ENCODE results near the gene SDF2L1. TPM values are rescaled to one million over a fixed set of nuclear protein-coding genes. Genes with fewer than 3 reads are reported as not detected.
"Not testable (repeated sequence)": the region's sequence is repeated elsewhere in the genome, so short reads cannot be mapped to it uniquely, and the experiment has no call there.

SDF2L1 gene
- total RNA-seq, 5 donors from 2014 or later (not counting 1 experiment from before 2014, with no cell fraction given), result 22.1 to 55.4 (median 50.2) TPM

GRCh38 chr22:21635771-21636510 is 6.2 kb upstream of the SDF2L1 start:
- 79% methylated on average over 13 of the region's 15 CpGs for WGBS (ENCODE audit: insufficient coverage)
- Mint-ChIP-seq H3K36me3 (no peaks in the 10 kb centered on the region), H3K27ac (no peak overlapping the region), H3K4me3 (no peak overlapping the region), H3K27me3 (no peaks in the 10 kb centered on the region), H3K4me1 (peaks cover 4 to 12% (median 10%) of the 10 kb centered on the region in 3 donors), H3K9me3 (no peaks in the 10 kb centered on the region)
- no peak overlapping the region for H3K4me3 ChIP-seq (ENCODE audit: control insufficient read depth in 1 of 2, extremely low read depth in 1 of 2, low read length in 1 of 2)
- ChIA-PET POLR2A (interaction anchor here in 1 of 2 donors (0.6 kb wide), 1 partner anchor 1192 kb away, joined by 8 read pairs; no protein-coding TSS in a partner anchor), CTCF (no interaction called here)
- no peak for ATAC-seq (replicated peaks in 1 of 4)
- no peaks in the 10 kb centered on the region for H3K36me3 ChIP-seq (ENCODE audit: control insufficient read depth in 2 of 2, extremely low read depth in 1 of 2, insufficient read depth in 1 of 2, low read length in 1 of 2)
- no peaks in the 10 kb centered on the region for H3K9me3 ChIP-seq
- peaks cover 0 to 9% of the 10 kb centered on the region in 2 experiments for H3K27me3 ChIP-seq (replicated peaks in 1 of 2; ENCODE audit: control insufficient read depth in 2 of 2, extremely low read depth in 1 of 2, insufficient read depth in 2 of 2, low read length in 1 of 2)
- H3K27ac ChIP-seq (ENCODE audit: low read length), result no peak overlapping the region
- peaks cover 0 to 10% of the 10 kb centered on the region in 2 experiments for H3K4me1 ChIP-seq (ENCODE audit: control insufficient read depth in 1 of 2, extremely low read depth in 1 of 2, insufficient read depth in 2 of 2, low read length in 2 of 2)
- DNase-seq, result no peak

- Histone ChIP-seq H3K36me3 (ENCODE audit: control insufficient read depth in 2 of 2, extremely low read depth in 1 of 2, insufficient read depth in 1 of 2, low read length in 1 of 2) (no peaks in the 10 kb centered on the region), H3K4me1 (ENCODE audit: control insufficient read depth in 1 of 2, extremely low read depth in 1 of 2, insufficient read depth in 2 of 2, low read length in 2 of 2) (peaks cover 3 to 17% of the 10 kb centered on the region in 2 experiments), H3K27me3 (replicated peaks in 1 of 2; ENCODE audit: control insufficient read depth in 2 of 2, extremely low read depth in 1 of 2, insufficient read depth in 2 of 2, low read length in 1 of 2) (peaks cover 0 to 9% of the 10 kb centered on the region in 2 experiments), H3K27ac (ENCODE audit: low read length) (no peak overlapping the region), H3K4me3 (ENCODE audit: control insufficient read depth in 1 of 2, extremely low read depth in 1 of 2, low read length in 1 of 2) (no peak overlapping the region), H3K9me3 (no peaks in the 10 kb centered on the region)
- H3K4me3 Mint-ChIP-seq, result no peak overlapping the region
- H3K36me3 Mint-ChIP-seq, result no peaks in the 10 kb centered on the region
- no peak overlapping the region for H3K27ac Mint-ChIP-seq
- ATAC-seq (replicated peaks in 1 of 4) (no peak), DNase-seq (no peak)
- ChIA-PET CTCF (no interaction called here), POLR2A (no interaction called here)
- H3K27me3 Mint-ChIP-seq, result no peaks in the 10 kb centered on the region
- WGBS (ENCODE audit: insufficient coverage), result 89% methylated on average over 14 of the region's 17 CpGs
- H3K4me1 Mint-ChIP-seq, result peaks cover 8 to 15% (median 13%) of the 10 kb centered on the region in 3 donors
- H3K9me3 Mint-ChIP-seq, result no peaks in the 10 kb centered on the region
Observed at GRCh38 chr22:21636629-21637218, 5.4 kb upstream of the SDF2L1 start.

GRCh38 chr22:21637450-21637849 is 4.7 kb upstream of the SDF2L1 start:
- DNase-seq; H3K27me3 Mint-ChIP-seq; H3K9me3 ChIP-seq; H3K27ac Mint-ChIP-seq; H3K27ac ChIP-seq (ENCODE audit: low read length); H3K4me3 ChIP-seq (ENCODE audit: control insufficient read depth in 1 of 2, extremely low read depth in 1 of 2, low read length in 1 of 2); H3K36me3 Mint-ChIP-seq; ATAC-seq (replicated peaks in 1 of 4); POLR2A ChIA-PET; H3K4me3 Mint-ChIP-seq; H3K36me3 ChIP-seq (ENCODE audit: control insufficient read depth in 2 of 2, extremely low read depth in 1 of 2, insufficient read depth in 1 of 2, low read length in 1 of 2); CTCF ChIA-PET; H3K27me3 ChIP-seq (replicated peaks in 1 of 2; ENCODE audit: control insufficient read depth in 2 of 2, extremely low read depth in 1 of 2, insufficient read depth in 2 of 2, low read length in 1 of 2); H3K9me3 Mint-ChIP-seq: not testable (repeated sequence)
- H3K4me1 Mint-ChIP-seq, result peaks cover 13 to 16% (median 13%) of the 10 kb centered on the region in 3 donors
- 20% methylated on average over 1 of the region's 2 CpGs for WGBS (ENCODE audit: insufficient coverage)
- H3K4me1 ChIP-seq (ENCODE audit: control insufficient read depth in 1 of 2, extremely low read depth in 1 of 2, insufficient read depth in 2 of 2, low read length in 2 of 2), result peaks cover 3 to 17% of the 10 kb centered on the region in 2 experiments

- no peak for DNase-seq
- WGBS (ENCODE audit: insufficient coverage), result 89% methylated on average over 3 of the region's 4 CpGs
- Histone ChIP-seq H3K9me3 (no peaks in the 10 kb centered on the region), H3K4me1 (ENCODE audit: control insufficient read depth in 1 of 2, extremely low read depth in 1 of 2, insufficient read depth in 2 of 2, low read length in 2 of 2) (peaks cover 7 to 25% of the 10 kb centered on the region in 2 experiments), H3K27ac (ENCODE audit: low read length) (no peak overlapping the region), H3K4me3 (ENCODE audit: control insufficient read depth in 1 of 2, extremely low read depth in 1 of 2, low read length in 1 of 2) (no peak overlapping the region), H3K27me3 (replicated peaks in 1 of 2; ENCODE audit: control insufficient read depth in 2 of 2, extremely low read depth in 1 of 2, insufficient read depth in 2 of 2, low read length in 1 of 2) (peaks cover 0 to 9% of the 10 kb centered on the region in 2 experiments), H3K36me3 (ENCODE audit: control insufficient read depth in 2 of 2, extremely low read depth in 1 of 2, insufficient read depth in 1 of 2, low read length in 1 of 2) (peaks cover 0 to 4% of the 10 kb centered on the region in 2 donors)
- Mint-ChIP-seq H3K4me1 (peaks cover 22 to 26% (median 23%) of the 10 kb centered on the region in 3 donors), H3K36me3 (peaks cover 5% of the 10 kb centered on the region), H3K4me3 (no peak overlapping the region), H3K27ac (no peak overlapping the region), H3K27me3 (no peaks in the 10 kb centered on the region), H3K9me3 (no peaks in the 10 kb centered on the region)
- POLR2A ChIA-PET, result no interaction called here
- CTCF ChIA-PET, result interaction anchor here in 1 of 2 donors (0.5 to 1.5 kb wide), 2 partner anchors 10 kb away, joined by 3 to 7 read pairs; partner anchors contain the start of gene YDJC
- no peak for ATAC-seq (replicated peaks in 1 of 4)
Observed at GRCh38 chr22:21639359-21639758, 2.7 kb upstream of the SDF2L1 start.

DNA sequence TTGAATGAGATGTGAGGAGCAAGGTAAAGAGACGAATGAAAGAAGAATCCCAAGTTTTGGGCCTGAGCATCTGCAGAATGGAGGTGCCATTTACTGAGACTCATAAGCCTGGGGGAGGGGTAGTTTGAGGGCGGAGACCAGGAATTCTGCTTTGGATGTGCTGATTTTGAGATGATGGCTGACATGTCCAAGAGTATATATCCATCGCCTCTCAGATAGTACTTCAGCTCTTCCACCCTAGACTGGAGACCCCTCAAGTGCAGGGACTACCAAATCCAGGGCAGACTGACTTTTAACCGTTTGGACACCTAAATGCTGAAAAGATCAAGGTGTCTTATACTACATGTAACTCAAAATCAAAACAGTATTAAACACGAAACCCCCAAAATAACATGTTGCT is 1.3 kb upstream of the SDF2L1 start:
- no peak for DNase-seq
- Histone ChIP-seq H3K4me1 (ENCODE audit: control insufficient read depth in 1 of 2, extremely low read depth in 1 of 2, insufficient read depth in 2 of 2, low read length in 2 of 2) (peaks cover 7 to 25% of the 10 kb centered on the region in 2 experiments), H3K9me3 (no peaks in the 10 kb centered on the region), H3K36me3 (ENCODE audit: control insufficient read depth in 2 of 2, extremely low read depth in 1 of 2, insufficient read depth in 1 of 2, low read length in 1 of 2) (peaks cover 0 to 7% of the 10 kb centered on the region in 2 donors), H3K27me3 (replicated peaks in 1 of 2; ENCODE audit: control insufficient read depth in 2 of 2, extremely low read depth in 1 of 2, insufficient read depth in 2 of 2, low read length in 1 of 2) (peaks cover 0 to 5% of the 10 kb centered on the region in 2 experiments), H3K4me3 (ENCODE audit: control insufficient read depth in 1 of 2, extremely low read depth in 1 of 2, low read length in 1 of 2) (no peak overlapping the region), H3K27ac (ENCODE audit: low read length) (no peak overlapping the region)
- no peak for ATAC-seq (replicated peaks in 1 of 4)
- no peaks in the 10 kb centered on the region for H3K27me3 Mint-ChIP-seq
- peaks cover 22 to 26% (median 23%) of the 10 kb centered on the region in 3 donors for H3K4me1 Mint-ChIP-seq
- POLR2A ChIA-PET, result no interaction called here
- H3K36me3 Mint-ChIP-seq, result peaks cover 5% of the 10 kb centered on the region
- CTCF ChIA-PET, result interaction anchor here in 1 of 2 donors (2.9 to 4.3 kb wide), 2 partner anchors 9 to 12 kb away, joined by 33 to 51 read pairs; partner anchors contain the start of genes CCDC116 and YDJC
- H3K4me3 Mint-ChIP-seq, result peak overlapping the region; percentile 77 to 88 (median 83)
- WGBS (ENCODE audit: insufficient coverage), result 89% methylated on average over 2 of the region's 5 CpGs
- H3K27ac Mint-ChIP-seq, result no peak overlapping the region
- no peaks in the 10 kb centered on the region for H3K9me3 Mint-ChIP-seq

DNA sequence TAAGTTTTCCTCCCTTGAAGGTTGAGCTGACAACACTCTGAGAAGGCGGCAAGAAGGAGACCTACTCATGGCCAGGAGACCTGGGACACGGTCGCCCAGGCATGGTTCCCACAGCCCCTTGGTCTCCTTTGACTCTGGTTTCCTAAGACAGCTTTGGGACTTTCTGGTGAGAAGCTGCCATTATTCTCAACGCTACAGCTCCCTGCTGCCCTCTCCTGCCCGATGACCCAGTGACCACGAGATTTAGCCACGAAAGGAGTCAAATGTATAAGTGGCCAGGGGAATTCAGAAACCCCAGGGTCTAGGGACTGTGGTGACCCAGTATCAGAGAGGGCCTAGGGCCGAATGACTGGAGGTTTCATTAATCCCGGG is 699 bp upstream of the SDF2L1 start:
- H3K9me3 ChIP-seq, result no peaks in the 10 kb centered on the region
- H3K27ac ChIP-seq (ENCODE audit: low read length), result peak overlapping the region; percentile 51
- WGBS (ENCODE audit: insufficient coverage), result 24% methylated on average over 7 of the region's 9 CpGs
- no peak for ATAC-seq (replicated peaks in 1 of 4)
- H3K36me3 ChIP-seq (ENCODE audit: control insufficient read depth in 2 of 2, extremely low read depth in 1 of 2, insufficient read depth in 1 of 2, low read length in 1 of 2), result peaks cover 0 to 11% of the 10 kb centered on the region in 2 donors
- H3K27me3 Mint-ChIP-seq, result no peaks in the 10 kb centered on the region
- H3K27ac Mint-ChIP-seq, result peak overlapping the region in 1 of 2 donors; percentile 90
- peaks cover 23 to 28% (median 26%) of the 10 kb centered on the region in 3 donors for H3K4me1 Mint-ChIP-seq
- DNase-seq, result no peak
- H3K36me3 Mint-ChIP-seq, result peaks cover 9% of the 10 kb centered on the region
- H3K9me3 Mint-ChIP-seq, result no peaks in the 10 kb centered on the region
- peaks cover 7 to 28% of the 10 kb centered on the region in 2 experiments for H3K4me1 ChIP-seq (ENCODE audit: control insufficient read depth in 1 of 2, extremely low read depth in 1 of 2, insufficient read depth in 2 of 2, low read length in 2 of 2)
- peaks cover 0 to 5% of the 10 kb centered on the region in 2 experiments for H3K27me3 ChIP-seq (replicated peaks in 1 of 2; ENCODE audit: control insufficient read depth in 2 of 2, extremely low read depth in 1 of 2, insufficient read depth in 2 of 2, low read length in 1 of 2)
- CTCF ChIA-PET, result interaction anchor here in 1 of 2 donors (0.7 to 4.3 kb wide), 4 partner anchors 8 to 12 kb away, joined by 3 to 51 read pairs (median 20); partner anchors contain the start of genes CCDC116 and YDJC
- POLR2A ChIA-PET, result interaction anchor here in 1 of 2 donors (1.9 kb wide), 1 partner anchor 12 kb away, joined by 9 read pairs; the partner anchor contains the start of gene YDJC
- H3K4me3 ChIP-seq (ENCODE audit: control insufficient read depth in 1 of 2, extremely low read depth in 1 of 2, low read length in 1 of 2), result peak overlapping the region; percentile 29 to 46
- peak overlapping the region; percentile 77 to 88 (median 83) for H3K4me3 Mint-ChIP-seq

Measured in T-cell (primary cell).